Activated T-cell treated with anti-CD3 and anti-CD28 coated beads for 1 hour (primary cell): ENCODE measurements around the gene XPO6.

ENCODE experiments used
- DNase-seq: peaks from one replicate; pipeline ENCODE4 v3.0.0-alpha.2; 2020; ENCODE audit warnings: low read depth

Gene XPO6

GRCh38 chr16:28089992-28090365, 121.8 kb downstream of the XPO6 start:
- no peak for DNase-seq

- no peak for DNase-seq
Measured at GRCh38 chr16:28089205-28089991, 122.4 kb downstream of the XPO6 start.

GRCh38 chr16:28087675-28088300, 124.0 kb downstream of the XPO6 start:
- DNase-seq: no peak

DNA sequence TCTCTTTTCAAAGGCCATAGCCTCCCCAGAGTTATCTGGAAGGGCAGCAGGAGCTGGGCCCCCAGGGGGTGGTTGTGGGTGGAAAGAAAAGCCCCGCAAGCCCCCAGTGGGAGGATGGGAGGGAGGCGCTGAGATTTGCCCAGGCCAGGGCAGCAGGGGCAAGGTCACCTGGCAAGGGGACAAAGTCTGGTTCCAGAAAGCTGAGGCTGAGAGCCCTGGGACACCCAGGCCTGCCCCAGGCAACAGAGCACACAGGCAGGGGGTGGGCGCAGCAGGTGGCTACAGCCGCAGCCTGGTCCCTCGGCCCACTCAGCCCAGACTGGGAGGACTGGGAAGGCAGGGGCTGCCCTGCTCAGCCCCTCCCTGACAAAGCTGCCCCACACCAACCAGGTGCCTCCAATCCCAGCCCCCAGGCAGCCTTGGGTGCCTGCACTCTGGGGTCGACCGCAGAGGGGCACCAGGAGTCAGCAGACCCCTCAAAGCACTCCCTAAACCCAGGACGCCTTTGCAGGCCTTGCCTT, 124.6 kb downstream of the XPO6 start:
- DNase-seq: no peak

GRCh38 chr16:28086186-28087139, 125.3 kb downstream of the XPO6 start:
- DNase-seq: no peak

DNA sequence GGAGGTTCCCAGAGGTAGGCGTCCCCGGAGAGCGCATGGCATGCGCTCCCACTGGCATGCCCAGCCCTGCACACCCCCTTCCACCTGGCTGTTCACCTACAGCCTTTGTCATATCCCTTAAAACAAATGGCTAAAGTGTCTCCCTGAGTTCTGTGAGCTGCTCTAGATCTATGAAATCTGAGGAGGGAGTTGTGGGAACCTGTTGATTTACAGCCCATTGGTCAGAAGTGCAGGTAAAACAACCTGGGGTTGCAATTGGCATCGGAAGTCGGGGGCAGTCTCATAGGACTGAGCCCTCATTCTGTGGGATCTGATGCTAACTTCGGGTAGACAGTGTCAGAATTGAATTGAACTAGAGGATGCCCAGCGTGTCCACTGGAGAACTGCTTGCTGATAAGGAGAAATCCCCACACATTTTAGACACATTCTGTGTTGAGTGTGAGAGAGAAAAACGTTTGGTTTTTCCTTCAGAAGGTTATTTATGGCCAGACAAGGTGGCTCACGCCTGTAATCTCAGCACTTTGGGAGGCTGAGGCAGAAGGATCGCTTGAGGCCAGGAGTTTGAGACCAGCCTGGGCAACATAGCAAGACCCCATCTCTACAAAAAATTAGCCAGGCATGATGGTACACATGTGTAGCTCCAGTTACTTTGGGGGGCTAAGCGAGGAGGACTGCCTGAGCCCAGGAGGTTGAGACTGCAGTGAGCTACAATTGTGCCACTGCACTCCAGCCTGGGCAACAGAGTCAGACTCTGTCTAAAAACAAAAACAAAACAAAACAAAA, 126.2 kb downstream of the XPO6 start:
- DNase-seq: no peak

GRCh38 chr16:28084209-28084608, 127.6 kb downstream of the XPO6 start:
- no peak for DNase-seq

DNA sequence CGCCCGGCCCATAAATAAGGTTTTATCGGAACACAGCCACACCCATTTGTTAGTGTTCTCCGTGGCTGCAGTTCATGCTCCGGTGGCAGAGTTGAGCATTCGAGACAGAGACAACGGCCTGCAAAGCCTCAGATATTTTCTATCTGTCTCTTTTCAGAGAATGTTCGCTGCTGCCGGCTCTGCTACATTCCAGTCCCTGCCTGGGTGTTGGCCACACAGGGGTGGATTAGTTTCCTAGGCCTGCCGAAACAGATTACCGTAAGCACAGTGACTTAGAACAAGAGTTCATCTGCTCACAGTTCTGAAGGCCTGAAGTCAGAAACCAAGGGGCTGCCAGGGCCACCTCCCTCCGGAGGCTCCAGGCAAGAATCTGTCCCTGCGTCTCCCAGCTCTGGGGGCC, 129.1 kb downstream of the XPO6 start:
- DNase-seq: no peak

DNA sequence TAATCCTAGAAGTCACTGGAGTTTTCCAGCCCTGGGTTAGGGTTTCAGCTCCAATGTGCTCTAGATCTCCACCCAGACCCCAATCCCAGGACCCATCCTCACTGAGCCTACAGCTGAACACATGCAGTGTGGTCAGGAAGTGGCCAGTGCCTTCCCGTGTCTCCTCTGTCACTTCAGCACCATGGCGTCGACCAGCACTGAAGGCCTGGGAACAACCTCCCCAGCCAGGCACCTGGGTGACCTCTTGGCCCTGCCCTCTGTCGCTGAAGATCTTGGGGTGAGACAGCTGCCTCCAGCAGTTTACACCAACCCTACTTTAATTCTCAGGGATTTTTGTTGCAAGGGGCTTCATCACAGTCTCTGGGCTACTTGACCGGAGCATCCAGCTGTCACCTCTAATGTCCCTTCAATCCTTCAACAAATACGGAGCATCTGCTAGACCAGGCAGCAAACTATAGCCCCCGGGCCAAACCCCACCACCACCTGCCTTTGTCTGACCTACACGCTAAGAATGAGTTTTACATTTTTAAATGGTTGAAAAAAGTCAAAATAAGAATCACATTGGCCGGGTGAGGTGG, 130.3 kb downstream of the XPO6 start:
- DNase-seq: no peak

DNA sequence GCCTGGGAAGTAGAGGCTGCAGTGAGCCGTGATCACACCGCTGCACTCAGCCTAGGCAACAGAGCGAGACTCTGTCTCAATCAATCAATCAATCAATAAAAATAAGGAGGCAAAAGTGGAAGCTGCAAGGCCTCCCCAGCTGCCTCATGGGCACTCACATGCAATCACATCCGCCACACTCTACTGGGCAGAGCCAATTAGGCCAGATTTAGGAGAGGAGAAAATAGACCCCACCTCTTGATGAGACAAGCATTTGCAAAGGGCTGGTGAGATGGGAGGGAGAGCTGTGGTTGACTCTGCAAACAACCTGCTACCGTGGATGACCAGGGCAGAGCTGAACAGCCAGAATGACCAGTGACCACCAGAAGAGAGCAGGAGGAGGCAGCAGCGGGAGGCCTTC, 133.5 kb downstream of the XPO6 start:
- no peak for DNase-seq

GRCh38 chr16:28073836-28074235, 137.9 kb downstream of the XPO6 start:
- DNase-seq: no peak

- no peak for DNase-seq
Measured at GRCh38 chr16:28072087-28072486, 139.7 kb downstream of the XPO6 start.

DNA sequence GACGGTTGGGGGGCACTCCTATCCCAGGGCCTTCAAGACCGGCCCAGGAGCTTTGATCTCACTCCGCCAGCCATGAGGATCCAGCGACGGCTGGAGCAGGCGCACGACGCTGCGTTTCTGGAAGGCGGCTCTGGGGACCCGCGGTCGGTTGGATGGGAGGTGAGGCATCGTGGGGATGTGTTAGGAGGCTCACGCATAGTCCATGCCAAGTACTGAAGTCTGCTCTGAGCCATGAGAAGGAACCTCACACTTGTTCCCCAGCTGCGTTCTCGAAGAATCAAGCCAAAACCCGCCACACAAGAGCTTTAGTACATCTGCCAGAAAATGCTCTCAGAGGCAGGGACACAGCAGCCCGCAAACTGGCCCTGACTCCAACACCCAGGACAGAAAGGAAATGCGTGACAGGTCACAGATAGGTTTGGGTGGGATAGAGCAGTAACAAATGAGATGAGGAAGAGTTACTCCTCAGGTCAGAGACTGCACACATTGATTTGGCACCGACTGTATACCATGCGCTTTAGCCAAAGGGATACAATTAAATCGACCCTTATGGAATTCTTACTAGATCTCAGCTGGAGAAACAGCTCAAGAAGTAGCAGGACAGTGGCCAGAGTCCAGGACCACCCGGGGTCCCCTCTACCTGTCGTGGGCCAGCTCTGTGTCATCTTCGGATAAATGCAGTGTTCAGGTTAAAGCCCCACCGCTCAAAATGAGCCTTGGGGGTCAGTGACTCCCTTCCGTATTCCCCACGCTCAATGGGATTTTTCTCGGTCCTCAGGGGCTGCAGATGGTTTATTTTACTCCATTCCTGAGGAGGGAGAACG, 141.6 kb downstream of the XPO6 start:
- DNase-seq: no peak

DNA sequence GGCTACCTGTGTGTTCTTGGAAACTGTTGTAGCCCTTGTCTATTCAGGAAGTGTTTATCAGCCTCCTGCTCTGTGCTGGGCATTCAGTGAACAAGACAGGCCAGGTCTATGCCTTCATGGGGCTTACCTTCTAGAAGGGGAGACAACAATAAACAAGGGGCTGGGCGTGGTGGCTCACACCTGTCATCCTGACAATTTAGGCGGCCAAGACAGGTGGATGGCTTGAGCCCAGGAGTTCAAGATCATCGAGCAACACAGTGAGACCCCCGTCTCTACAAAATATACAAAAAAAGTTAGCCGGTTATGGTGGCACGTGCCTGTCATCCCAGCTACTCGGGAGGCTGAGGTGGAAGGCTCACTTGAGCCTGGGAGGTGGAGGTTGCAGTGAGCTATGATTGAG, 142.8 kb downstream of the XPO6 start:
- DNase-seq: no peak

- DNase-seq: no peak
Measured at GRCh38 chr16:28067604-28068379, 144.0 kb downstream of the XPO6 start.

DNA sequence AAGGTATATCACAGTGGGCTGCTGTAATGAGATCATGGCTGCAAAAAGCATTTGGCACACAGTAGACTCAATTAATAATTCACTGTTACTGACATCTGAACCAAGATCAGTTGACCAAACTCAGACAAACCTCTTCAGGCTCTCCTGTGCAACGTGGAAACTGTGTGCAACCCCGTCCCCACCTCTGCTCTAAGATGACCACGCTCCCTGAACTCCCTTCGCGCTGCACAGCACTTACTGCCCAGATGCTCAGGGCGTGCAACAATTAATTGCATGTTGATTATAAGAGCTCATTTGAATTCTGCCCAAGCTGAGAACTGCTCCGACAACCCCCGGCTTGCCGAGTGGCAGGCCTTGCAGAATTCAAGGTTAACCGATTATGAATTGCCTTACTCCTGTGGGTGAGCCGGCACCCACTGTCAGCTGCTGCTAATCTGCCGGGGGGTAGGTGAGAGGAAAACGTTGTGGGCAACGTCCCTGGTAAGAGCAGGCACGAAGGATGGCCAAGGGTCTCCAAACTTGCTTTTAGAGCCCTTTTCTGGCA, 147.0 kb downstream of the XPO6 start:
- DNase-seq: no peak

DNA sequence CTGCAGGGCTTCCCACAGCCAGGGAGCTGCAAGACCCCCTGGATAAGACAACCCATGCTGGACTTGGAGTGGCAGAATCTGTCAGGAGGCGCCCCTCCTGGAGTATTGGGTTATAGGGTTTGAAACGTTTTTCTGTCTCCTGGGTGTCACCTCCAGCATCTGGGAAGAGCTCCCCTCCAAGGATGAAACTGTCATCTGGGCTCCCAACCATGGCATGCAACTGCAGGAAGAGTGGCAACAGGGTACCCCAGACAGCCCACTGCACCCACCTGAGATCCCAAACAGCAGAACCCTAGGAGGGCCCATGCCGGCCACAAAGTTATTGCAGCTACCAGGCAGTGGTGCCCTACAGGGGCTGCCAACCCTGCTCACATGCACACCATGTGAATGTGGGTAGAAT, 147.6 kb downstream of the XPO6 start:
- DNase-seq: no peak

DNA sequence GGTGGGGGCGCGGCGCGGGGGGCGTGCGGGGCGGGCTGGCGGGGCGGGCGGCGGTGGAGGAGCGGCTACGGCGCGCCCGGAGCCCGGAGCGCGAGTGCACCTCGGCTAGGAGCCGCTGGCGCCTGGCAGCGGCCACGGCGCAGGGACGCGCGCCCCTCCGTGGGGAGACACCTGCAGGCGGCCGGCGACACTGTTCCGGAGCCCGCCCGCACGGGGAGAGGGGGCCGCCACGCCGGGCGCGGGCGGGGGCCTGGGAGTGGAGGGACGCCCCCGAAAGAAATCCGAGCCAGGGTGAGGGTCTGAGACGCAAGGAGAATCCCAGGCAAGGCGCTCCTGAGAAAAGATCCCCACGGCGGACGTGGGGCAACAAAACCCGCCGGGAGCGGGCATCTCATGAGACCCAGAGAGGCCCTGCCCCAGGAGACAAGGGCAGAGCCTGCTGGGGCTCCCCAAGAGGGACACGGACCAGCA, 148.1 kb downstream of the XPO6 start, which contains the start of gene GSG1L:
Gene GSG1L (minus strand): TSS at position 124 of the 471 bp plus-strand sequence. CDS start 290 bp downstream, outside the sequence.
- no peak for DNase-seq
